ENCODE data around the gene DMBX1.

The DMBX1 gene

DNA sequence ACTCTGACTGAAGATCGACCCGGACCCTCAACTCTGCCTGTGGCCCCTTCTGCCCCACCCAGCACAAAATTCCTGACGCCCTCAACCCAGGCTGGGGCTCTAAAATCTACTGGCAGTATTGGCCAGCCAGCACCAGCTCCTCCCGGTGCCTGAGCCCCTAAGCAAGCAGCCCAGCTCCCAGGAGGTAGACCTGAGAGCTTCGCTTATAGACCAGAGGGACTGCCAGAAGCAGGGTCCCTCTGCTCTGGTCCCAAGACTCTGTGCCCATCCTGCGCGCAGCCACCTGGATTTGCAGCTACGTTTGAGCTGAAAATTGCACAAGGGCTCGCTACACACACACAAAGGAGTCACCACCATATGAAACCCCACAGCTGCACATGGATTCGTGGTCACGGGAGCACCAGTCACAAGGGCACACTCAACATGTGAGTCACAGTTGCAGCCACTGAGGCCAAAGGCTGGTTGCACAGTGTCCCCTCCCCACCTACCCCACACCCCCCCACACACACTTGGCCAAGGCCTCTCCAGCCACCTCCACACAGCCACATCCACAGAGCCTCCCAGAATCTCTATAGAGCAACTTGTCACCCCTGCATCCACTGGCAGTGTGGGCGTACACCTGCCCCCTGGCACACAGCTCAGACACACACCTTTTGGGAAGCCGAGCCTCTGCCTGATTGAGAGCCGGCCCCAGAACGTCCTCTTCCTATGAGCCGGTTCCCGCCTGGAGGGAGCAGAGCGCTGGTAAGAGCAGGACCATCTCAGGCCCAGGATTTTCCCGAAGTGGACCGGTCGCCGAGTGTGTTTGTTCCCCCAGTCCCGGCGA is 1.1 kb upstream of the DMBX1 start:
- TF ChIP-seq, protein P1, sequence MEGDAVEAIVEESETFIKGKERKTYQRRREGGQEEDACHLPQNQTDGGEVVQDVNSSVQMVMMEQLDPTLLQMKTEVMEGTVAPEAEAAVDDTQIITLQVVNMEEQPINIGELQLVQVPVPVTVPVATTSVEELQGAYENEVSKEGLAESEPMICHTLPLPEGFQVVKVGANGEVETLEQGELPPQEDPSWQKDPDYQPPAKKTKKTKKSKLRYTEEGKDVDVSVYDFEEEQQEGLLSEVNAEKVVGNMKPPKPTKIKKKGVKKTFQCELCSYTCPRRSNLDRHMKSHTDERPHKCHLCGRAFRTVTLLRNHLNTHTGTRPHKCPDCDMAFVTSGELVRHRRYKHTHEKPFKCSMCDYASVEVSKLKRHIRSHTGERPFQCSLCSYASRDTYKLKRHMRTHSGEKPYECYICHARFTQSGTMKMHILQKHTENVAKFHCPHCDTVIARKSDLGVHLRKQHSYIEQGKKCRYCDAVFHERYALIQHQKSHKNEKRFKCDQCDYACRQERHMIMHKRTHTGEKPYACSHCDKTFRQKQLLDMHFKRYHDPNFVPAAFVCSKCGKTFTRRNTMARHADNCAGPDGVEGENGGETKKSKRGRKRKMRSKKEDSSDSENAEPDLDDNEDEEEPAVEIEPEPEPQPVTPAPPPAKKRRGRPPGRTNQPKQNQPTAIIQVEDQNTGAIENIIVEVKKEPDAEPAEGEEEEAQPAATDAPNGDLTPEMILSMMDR (IDR thresholded peaks at IDR 0.05; ENCODE audit: control insufficient read depth, insufficient read depth, low read depth, low read length, missing control alignments), result no peak

DNA sequence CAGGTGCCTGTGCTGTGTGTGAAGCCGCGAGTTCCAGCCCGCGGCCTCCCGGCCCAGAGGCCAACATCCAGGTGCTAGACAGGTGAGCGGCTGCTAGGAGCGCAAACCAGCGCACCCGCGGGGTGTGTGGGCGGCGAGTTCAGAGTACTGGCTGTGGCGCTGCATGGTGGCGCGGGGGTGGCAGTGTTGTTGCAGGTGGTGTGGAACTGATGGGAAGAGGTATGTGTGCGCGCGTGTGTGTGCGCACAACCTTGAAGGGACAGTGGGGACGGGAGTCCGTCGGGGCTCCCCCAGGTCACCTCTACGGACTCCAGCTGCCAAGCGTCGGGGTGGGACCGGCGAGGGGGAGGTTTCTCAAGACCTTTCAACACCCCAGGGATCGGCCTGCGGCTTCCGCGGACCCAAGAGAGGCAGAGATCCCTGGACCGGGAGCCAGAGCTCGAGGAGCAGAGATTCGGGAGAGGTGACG is 433 bp upstream of the DMBX1 start:
- no peak overlapping the region for H3K4me3 ChIP-seq (ENCODE audit: control insufficient read depth, low read depth, low read length)
- no peak for DNase-seq (ENCODE audit: low read depth)
- TF ChIP-seq, protein P1 (IDR thresholded peaks at IDR 0.05; ENCODE audit: control insufficient read depth, insufficient read depth, low read depth, low read length, missing control alignments), result no peak

More for the DNA sequence above, 1.1 kb upstream of the DMBX1 start:
- DNase-seq (ENCODE audit: low read depth), result no peak
- H3K4me3 ChIP-seq (ENCODE audit: control insufficient read depth, low read depth, low read length), result no peak overlapping the region

DNA sequence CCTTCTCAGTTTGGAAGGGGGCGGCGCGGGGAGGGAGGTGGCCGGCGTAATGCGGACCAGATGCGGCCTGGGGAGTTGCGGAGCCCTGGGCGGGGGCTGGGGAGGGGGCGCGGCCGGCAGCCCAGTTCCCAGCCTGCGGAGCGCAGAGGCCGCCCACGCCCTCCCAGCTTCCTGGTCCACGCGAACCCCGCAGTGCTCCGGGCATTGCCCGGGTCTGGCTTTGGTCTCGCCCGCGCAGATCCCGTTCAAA is 695 bp downstream of the DMBX1 start:
- no peak for DNase-seq (ENCODE audit: low read depth)
- H3K4me3 ChIP-seq (ENCODE audit: control insufficient read depth, low read depth, low read length), result no peak overlapping the region
- TF ChIP-seq, protein P1 (IDR thresholded peaks at IDR 0.05; ENCODE audit: control insufficient read depth, insufficient read depth, low read depth, low read length, missing control alignments), result no peak

DNA sequence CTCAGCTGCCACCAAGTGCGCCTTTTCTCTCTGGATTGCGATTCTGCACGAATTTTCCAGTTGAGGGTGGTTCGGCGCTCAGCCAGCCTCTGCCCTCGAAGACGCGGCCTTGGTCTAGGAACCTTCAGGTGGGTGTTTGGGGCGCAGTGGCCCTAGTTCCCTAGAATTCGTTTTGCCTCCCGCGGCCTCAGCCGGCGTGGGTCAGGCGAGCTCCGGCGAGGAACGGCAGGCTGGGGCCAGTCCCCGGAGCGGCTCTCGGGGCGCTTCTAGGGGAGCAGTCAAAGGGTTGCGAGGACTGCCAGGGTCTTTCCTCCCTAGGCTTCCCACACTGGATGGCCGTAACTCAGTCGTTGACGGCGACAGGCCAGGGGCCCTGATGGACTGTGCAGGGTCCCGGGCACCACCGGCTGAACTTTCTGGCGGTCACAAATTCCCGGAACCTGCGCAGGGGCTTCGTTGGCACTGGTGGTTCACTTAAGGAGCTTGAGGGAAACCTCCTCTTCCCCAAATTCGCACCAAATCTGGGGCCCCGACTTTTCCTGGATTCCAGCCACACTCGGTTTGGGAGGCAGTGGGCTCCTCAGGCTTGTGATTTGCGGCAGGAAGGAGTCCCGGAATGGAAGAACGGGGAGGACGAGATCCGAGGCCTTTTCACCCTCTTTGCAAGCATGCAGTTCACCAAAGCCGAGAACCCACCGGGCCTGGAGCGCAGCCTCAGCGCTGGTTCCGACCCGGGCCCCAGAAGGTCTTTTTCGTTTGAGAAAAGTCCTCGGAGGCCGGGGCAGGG is 1.2 kb downstream of the DMBX1 start:
- DNase-seq (ENCODE audit: low read depth), result no peak
- no peak overlapping the region for H3K4me3 ChIP-seq (ENCODE audit: control insufficient read depth, low read depth, low read length)
- TF ChIP-seq, protein P1 (IDR thresholded peaks at IDR 0.05; ENCODE audit: control insufficient read depth, insufficient read depth, low read depth, low read length, missing control alignments), result no peak

DNA sequence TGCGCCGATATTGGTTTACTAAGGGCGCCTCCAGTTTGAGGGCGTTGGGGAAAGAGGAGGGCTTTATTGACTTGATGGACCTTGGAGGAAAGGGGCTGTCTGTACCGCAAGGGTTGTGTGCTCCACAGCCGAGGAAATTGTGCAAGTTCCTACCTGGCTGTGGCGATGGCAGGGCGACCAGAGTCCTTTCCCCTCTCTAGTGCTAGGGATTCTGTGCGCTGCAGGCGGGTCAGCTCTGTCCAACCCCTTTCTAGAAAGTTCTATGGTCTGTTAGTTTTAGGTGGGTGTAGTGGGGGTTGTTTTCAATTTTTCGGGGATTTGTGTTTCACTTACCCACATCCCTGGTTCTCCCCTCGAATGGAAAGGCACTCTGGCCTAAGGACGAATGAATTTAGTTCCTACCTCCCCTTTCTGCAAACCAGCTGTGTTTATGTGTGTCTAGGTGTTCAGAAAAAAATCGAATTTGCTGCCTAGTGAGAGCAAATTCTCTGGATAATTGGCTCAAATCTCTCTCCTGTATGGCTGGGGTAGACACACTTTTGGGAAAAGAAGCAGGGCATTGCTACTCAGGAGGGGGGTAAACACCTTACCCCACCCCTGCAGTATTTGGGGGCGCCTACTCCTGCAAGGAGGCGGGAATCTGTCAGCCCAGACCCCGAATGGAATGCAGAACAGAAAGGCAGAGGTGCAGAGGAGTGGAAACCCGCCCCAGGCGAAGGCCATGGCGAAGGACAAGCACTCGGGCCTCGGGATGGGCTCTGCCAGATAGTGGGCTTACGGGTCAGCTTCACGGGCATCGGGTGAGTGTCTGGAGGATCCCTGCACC is 2.0 kb downstream of the DMBX1 start:
- TF ChIP-seq, protein P1 (IDR thresholded peaks at IDR 0.05; ENCODE audit: control insufficient read depth, insufficient read depth, low read depth, low read length, missing control alignments), result no peak
- no peak for DNase-seq (ENCODE audit: low read depth)
- H3K4me3 ChIP-seq (ENCODE audit: control insufficient read depth, low read depth, low read length), result no peak overlapping the region

DNA sequence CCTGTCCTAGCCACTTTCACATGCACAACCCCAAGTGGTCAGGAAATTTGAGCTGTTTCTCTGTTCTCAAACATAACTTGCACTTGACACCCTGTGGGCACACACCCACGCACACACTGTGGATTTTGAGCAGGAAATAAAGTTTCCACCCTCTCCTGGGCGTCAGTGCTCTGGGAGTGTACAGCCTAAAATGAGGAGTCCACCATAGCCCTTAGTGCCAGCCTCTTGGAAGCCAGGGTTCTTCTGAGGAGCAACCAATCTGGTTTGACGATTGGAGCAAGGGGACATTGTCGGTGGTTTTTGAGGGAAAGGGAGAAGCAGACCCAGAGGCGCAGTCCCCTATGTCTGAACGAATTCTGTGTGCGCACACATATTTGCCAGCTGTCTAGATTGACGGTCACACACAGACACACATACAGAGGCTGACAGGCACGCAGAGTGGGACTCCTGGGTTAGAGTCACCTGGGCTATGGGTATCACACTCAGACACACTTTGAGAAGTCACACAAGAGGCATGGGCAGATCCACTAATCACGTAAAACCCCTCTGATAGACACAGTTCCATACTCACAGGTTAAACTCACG is 2.7 kb downstream of the DMBX1 start:
- TF ChIP-seq, protein P1 (IDR thresholded peaks at IDR 0.05; ENCODE audit: control insufficient read depth, insufficient read depth, low read depth, low read length, missing control alignments), result no peak
- no peak for DNase-seq (ENCODE audit: low read depth)
- H3K4me3 ChIP-seq (ENCODE audit: control insufficient read depth, low read depth, low read length), result no peak overlapping the region

Data from AG09309 (cell line).